ENCODE measurements around the gene HNRNPM.
A peak's percentile ranks its signal among the peaks of the same experiment; 100 is the strongest.
"Not testable (repeated sequence)": the region's sequence is repeated elsewhere in the genome, so short reads cannot be mapped to it uniquely, and the experiment has no call there.

Gene HNRNPM

GRCh38 chr19:8412783-8413628 lies 31.8 kb upstream of the HNRNPM start, which contains the start of gene MARCHF2:
Gene MARCHF2, plus strand, starts transcription at chr19:8413305. Its CDS starts 8,536 bp downstream, at chr19:8421841.
- peak; percentile 96 for DNase-seq (ENCODE audit: extremely low read depth, low read depth)
- TF ChIP-seq CTCF (IDR thresholded peaks at IDR 0.05; ENCODE audit: low read depth, low read length) = peak; percentile 49

- no peak for DNase-seq (ENCODE audit: extremely low read depth, low read depth)
- TF ChIP-seq CTCF (IDR thresholded peaks at IDR 0.05; ENCODE audit: low read depth, low read length) = no peak
These were observed 31.2 kb upstream of the HNRNPM start for GRCh38 chr19:8413629-8413995.

GRCh38 chr19:8416796-8417195 lies 28.0 kb upstream of the HNRNPM start:
- no peak for DNase-seq (ENCODE audit: extremely low read depth, low read depth)
- TF ChIP-seq CTCF (IDR thresholded peaks at IDR 0.05; ENCODE audit: low read depth, low read length) = no peak

DNA sequence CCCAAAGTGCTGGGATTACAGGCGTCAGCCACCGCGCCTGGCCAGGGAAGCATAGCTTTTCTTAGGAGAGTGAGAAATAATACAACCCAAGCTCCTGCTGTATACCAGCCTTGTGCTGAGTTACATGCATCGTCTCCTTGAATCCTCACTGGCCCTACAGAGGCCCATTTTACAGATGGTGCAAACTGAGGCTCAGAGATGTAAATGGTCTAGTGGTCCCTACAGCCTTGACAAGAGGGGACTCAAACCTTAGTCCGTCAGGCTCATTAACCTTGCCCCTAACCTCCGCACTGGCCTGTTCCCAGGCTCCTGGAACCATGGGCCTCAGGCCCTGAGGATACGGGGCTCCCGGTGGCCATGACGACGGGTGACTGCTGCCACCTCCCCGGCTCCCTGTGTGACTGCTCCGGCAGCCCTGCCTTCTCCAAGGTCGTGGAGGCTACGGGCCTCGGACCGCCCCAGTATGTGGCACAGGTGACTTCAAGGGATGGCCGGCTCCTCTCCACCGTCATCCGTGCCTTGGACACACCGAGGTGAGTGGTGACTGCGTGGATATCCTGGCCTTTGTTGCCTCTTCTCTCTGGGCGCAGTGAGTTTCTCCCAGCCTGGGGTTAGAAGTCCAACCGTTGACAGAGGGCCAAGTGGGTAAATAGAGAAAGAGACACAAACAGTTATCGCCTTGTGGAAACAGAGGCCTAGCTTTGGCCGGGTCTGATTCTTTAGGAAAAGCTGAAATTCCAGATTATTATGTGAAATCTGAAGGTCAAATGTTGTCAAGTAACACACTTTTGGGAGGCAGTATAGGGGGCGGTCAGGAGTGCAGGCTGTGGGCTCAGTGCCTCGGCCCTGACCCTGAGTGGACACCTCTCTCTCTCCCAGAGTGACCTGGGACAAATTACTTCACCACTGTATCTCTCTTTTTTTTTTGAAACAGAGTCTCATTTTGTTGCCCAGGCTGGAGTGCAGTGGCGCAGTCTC lies 23.0 kb upstream of the HNRNPM start:
- TF ChIP-seq CTCF (IDR thresholded peaks at IDR 0.05; ENCODE audit: low read depth, low read length) = no peak
- DNase-seq (ENCODE audit: extremely low read depth, low read depth) = no peak

DNA sequence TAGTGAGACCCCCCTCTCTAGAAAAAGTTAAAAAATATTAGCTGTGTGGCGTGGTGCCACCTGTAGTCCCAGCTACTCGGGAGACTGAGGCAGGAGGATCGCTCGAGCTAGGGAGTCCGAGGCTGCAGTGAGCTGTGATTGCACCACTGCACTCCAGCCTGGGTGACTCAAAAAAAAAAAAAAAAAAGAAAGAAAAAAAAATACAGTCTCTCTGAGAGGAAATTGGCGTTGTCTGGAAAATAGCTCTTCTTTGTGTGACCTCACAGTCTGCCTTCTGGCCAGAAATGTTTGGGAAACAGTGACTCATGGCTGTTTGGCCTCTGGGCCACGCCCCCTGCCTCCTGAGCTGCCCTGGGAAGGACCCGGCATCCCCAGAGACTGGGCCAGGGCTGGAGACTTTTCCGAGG lies 21.0 kb upstream of the HNRNPM start:
- TF ChIP-seq CTCF (IDR thresholded peaks at IDR 0.05; ENCODE audit: low read depth, low read length) = no peak
- DNase-seq (ENCODE audit: extremely low read depth, low read depth) = peak; percentile 94

- DNase-seq (ENCODE audit: extremely low read depth, low read depth) = not testable (repeated sequence)
These were observed 19.4 kb upstream of the HNRNPM start for GRCh38 chr19:8425331-8425730.

DNA sequence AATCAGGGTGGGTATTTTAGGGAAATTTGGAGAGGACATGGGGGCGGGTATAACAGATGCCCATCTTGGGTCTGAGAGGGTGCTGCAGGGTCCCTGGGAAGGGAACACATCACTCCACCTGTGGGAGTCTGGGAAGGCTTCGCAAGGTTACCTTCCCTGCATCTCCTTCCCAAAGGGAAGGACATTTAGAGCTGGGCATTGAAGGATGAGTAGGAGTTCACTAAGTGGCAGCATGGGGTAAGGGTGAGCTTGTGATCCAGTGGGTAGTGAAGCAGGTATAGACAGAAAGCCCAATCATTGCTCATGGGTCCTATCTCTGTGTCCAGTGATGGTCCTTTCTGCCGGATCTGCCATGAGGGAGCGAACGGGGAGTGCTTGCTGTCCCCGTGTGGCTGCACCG lies 18.5 kb upstream of the HNRNPM start:
- no peak for TF ChIP-seq CTCF (IDR thresholded peaks at IDR 0.05; ENCODE audit: low read depth, low read length)
- no peak for DNase-seq (ENCODE audit: extremely low read depth, low read depth)
